HT-29 (cell line): ENCODE measurements around the gene FMOD. TPM values are rescaled to one million over a fixed set of nuclear protein-coding genes. Genes with fewer than 3 reads are reported as not detected.

Source experiments
- DNase-seq: peaks from one replicate; pipeline ENCODE4 v3.0.0-alpha.2; 2015; ENCODE audit warnings: low spot score
- total RNA-seq: library from RNA; depleted of rRNA; stranded (reverse); fragments of >200 nt; shearing (Covaris generic); gene quantifications from 2 replicates; pipeline ENCODE4 v1.2.3, GENCODE V29; 2014; rRNA removed

FMOD gene
- 0.10 TPM in 1 of 2 replicates, not detected in the other for total RNA-seq

DNA sequence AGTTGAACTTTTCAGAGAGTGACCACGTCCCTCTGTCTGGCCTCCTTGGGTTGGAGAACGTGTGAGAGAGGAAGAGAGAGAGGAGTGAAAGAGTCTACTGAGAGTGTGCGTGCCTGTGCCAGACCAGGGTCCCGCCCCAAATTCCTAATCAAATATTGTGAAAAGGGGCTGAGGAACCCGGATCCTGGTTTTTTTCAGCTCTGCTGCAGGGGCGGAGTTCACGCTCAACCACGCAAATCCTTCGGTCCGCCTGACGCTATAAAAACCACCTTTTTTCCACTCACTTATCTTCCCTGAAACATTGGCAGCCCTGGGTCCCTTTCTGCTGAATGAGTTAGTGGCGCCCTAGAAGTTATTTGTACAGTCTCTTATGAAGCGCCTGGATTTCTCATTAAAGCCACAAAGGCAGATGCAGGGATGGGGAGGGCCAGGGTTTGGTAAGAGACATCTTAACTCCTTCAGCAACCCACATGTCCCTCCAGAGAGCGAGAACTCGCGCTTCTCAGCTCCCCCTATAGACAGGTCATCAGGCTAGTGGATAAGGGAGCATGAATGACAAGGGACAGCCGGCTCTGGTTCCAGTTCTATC, at the start of gene FMOD:
TSS of gene FMOD (minus strand) at position 86 of the 589 bp plus-strand sequence. CDS start 2,852 bp downstream, outside the sequence.
- DNase-seq, result peak; percentile 25

DNA sequence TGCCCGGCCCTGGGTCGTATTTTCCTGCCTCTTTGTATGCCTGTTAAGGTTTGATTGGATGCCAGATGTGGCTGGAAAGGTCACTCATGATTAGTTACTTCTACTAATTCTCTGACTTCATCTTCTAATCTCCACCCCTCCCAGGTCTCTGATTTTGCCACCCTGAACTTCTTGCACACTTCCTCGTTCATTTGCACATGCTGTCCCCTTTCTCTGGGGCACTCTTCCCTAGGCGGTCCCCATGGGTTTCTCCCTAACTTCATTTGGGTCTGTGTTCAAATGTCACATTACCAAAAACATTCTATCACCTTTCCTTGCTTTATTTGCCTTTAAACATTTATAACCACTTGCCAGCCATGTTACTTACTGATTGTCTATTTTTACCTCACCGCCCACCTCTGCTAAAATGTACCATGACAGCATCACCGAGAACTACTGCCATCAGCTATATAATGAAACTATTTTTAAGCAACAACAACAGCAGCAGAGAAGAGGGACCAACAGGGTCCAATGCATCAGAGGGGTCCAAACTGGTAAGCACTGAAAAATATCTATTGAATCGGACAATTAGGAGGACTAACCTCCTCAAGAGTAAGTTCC, 45.8 kb upstream of the FMOD start:
- DNase-seq, result no peak

DNA sequence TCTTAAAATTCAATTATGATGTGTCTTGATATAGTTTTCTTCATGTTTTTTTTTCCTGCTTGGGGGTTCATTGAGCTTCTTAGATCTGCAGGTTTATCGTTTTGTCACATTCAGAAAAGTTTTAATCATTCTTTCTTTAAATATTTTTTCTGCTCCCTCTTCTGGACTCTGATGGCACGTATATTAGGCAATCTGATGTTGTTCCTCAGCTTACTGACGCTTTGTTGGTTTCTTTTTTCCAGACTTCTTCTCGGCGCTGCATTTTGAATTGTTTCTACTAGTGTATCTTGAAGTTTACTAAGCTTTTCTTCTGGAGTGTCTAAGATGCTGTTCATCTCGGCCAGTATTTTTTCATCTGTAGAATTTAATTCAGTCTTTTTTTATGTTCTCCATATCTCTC, 44.8 kb upstream of the FMOD start:
- no peak for DNase-seq

DNA sequence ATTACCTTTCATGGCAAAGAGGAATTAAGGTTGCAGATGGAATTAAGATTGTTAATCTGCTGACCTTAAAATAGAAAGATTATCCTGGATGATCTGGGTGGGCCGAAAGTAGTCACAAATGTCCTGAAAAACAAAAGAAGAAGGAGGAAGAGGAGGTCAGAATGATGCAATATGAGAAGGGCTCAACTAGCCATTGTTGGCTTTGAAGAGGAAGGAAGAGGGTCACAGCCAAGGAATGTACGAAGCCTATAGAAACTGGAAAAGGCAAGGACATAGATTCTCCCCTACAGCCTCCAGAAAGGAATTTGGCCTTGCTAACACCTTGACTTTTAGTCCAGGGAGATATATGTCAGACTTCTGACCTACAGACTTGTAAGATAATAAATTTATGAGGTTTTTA, 39.4 kb upstream of the FMOD start:
- DNase-seq, result no peak

DNA sequence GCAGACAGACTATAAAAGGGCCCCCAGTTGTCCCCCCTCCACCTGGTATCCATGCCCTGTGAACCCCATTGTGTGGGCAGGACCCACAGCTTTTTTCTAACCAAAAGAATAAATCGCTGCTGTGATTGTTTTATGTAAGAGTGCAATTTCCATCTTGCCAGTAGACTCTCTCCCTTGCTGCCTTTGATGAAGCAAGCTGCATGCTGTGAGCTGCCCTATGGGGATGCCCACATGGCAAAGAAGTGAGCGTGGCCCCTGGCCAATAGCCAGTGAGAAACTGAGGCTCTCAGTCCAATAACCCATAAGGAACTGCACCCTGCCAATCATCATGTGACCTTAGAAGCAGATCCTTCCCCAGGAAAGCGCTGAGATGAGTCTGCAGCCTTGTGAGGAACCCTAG, 37.8 kb upstream of the FMOD start:
- no peak for DNase-seq

DNA sequence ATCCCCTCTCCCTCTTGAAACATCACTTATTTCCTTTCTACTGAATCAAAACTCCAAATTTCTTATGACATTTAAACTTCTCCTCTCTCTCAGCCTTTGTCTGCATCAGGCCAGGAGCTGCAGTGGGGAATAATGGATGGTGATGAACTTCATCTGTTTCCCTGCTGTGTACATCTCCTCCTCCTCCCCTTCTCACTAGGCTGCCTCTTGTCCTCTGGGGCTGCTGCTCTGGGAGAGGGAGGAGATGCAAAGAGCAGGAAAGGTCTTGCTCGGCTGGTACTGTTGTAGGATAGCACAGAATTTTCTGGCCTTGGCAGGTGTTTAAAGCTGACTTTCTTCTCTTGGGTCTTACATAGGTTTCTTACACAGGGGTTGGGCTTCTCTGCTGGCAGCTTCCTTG, 31.1 kb upstream of the FMOD start:
- DNase-seq, result no peak

DNA sequence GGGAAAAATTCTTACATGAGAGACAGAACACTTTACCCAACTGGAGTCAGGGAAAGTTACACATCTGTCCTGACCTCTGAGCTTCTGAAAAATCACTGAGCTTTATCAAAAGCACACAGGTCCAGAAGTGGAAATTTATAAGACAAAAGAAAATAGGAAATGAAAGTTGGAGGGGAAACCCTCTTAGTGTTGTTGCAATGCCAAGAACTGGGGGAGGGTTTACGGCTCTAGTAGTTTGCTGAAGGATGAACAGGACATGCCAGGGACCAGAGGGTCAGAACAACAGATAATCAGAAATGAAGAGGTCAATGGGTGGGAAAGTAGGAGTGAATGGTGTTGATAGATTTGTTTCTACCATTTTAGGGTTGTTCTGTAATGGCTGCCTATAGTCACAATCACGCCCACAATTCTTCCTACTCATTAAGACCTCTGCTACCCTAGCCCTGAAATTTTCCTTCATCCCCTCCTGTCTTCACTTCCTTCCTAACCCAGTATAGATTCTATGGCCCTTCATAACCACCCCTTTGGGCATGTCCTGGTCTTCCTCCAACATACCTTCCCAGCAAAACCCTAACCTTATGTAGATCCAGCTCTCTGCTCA, 30.3 kb upstream of the FMOD start:
- no peak for DNase-seq

DNA sequence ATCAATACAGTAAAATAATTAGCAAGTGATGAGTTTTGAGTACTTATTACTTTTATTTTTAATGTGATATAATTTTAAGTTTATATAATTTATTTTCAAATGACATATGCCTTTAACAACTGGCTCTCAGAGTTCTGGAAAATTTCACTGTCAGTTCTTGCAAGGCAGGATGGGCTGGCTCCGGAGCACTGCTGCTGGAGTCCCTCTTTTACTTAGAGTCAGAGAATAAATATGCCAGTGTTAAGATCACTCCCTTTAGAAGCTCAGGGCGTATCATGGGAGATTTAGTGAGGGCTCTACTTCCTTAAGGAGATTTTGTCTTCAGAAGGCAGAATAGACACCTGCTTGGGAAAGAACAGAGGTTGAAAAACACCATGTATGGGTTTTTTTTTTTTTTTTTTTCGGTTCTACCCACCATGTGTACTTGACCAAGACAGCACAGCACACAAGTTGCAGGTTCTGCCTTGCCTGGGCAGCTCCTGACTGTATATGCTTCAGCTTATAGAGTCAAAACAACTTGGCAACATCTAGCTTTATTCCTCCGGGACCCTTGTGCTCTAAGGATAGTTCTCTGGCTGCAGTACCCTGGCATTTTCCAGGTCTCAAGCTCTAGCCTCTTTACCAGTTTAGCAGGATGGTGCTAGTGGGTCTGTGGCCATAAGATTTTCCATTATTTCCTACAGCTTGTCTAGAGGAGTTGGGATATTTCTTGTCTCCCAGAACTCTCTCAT, 29.7 kb upstream of the FMOD start:
- DNase-seq, result no peak

DNA sequence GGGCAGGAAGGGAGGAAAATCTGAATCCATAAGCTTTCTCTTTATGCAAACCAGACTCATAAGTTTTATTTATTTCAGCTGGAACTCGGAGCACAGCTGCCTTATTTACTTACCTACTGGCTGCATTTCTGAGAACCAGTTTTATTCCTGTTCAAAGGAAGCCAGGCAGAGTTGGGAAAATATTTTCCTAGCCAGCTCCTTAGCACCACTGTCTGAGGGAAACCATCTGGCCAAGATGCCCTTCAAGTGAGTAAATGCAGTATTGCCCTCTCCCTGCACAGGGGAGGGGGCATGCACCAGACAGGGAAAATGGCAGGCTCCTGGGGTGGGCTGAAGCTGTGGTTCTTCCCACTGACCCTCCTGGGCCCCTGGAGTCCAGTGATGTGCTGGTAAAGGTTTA, 28.9 kb upstream of the FMOD start:
- no peak for DNase-seq

DNA sequence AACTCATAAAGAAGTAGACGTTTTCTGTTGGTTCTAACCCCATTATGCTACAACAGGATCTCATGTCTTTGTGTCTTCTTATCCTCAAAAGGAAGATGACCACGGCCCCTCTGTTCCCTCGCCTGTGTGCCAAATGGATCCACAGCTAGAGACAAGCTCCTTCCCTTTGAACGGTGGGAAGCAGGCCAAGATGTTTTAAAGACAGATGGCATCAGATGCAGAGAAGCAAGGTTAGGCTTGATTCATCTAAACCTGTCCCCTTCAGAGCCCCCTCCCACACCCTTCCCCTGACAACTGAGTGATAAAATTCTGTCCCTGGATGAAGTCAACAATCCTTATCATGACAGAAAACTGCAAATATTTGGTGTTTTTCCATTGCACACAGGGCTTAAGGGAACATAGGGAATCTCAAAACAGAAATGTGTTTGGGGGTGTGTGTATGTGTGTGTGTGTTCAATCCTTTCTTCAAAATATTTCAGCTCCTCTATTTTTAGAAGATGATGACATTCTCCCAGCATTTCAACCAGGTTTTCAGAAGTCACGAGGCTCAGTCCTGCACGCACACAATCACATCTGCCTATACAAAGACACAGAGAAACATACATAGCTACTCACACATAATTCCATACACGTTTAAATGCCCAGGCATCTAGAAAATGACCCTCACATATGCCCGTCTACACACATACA, 27.8 kb upstream of the FMOD start:
- no peak for DNase-seq

DNA sequence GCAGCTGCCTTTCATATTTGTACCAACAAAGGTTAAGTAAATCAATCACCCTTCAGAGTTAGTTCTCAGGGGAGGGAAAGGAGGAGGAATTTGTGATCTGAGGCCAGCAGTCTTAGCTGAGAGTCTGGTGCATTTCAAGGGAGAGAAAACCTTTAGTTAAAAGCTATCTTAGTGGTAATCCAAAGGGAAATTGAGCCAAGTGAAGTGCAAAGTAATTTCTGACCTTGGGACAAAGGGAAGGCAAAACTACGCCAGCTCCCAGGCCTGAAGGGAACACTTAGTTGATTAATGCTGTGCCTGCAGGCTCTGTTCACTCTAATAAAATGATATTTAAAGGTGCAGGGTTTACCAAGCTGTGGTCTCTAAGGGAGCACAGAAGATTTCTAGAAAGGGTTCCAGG, 23.1 kb upstream of the FMOD start:
- DNase-seq, result no peak

DNA sequence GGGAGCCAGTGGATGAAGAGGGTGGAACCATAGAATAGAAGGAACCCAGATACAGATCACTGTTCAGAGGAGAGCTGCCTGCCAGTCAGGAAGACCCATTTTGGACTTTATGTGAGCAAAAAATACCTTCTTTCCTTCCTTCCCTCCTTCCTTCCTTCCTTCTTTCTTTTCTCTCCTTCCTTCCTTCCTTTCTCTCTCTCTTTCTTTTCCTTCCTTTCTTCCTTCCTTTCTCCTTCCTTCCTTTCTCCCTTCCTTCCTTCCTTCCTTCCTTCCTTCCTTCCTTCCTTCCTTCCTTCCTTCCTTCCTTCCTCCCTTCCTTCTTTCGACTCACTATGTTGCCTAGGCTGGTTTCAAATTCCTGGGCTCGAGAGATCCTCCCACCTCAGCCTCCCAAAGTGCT, 22.1 kb upstream of the FMOD start:
- no peak for DNase-seq

DNA sequence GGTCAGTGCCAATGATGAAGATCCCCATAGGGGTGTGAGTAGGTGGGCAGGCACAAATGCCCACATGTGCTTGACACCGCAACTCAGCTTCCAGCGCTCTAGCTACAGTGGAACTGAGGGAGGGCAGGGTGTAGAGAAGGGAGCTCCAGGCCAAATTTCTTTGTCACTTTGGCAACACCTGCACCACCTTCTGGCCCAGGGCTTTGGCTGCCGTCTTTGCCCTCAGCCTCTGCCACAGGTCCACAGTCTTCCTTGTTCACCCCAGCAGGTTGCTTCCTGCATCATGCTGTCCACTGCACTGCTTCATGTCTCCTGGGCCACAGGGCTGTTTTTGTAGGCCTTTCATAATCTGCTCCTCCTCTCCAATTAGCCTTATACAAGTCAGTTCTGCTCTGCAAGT, 20.4 kb upstream of the FMOD start:
- no peak for DNase-seq

DNA sequence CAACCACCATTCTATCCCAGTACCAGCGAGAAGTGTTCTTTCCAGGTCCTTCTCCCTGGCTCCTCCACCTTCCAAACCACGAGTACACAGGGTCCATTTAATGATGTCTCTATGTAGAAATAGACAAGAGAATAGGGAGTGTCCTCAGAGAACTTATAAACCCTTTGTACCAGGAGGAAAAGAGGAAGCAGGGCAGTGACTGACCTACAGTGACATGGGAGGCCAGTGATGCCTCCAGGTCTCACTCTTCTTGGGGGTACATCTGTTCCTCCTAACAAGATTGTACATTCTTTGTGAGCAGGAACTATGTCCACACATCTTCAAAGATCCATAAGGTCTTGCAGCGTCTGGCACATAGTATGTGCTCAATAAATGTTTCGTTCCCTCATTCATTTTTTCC, 18.7 kb upstream of the FMOD start:
- DNase-seq, result no peak

DNA sequence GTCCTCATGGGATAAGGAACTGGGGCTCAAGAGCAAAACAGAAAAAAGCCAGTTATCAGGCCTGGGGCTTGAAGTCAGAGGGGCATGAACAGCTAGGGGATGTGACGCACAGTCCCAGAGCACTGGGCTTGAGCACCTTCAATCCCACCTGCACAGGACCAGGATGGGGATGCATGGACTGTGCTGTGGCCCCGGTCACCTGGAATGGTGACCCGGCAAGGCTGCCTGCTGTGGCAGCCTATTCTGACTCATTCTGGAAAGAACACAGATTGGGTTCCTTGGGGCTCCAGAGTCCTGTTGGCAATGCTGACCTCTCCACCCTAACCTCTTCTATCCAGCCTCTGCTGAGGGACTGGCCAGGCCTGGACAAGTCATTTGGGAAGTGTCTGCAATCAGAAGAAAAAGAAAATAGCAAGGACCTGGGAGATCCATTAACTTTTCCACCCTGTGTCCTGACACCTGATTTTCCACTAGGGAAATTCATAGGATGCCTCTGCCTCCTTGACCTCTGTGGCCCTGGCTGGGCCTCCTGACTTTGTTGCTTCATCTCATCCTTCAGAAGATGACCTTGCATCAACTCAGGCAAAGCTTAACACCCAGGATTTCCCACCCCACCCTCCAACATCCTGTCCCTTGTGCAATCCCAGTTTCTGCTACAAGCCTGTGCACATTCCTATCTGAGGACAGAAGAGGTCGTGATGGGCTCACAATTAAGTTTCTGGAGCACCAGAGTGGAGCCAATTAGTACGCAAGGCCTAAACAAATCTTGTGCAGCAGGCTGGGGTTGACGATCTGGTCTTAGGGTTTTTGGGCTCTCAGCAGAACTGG, 17.9 kb upstream of the FMOD start:
- DNase-seq, result peak; percentile 5

DNA sequence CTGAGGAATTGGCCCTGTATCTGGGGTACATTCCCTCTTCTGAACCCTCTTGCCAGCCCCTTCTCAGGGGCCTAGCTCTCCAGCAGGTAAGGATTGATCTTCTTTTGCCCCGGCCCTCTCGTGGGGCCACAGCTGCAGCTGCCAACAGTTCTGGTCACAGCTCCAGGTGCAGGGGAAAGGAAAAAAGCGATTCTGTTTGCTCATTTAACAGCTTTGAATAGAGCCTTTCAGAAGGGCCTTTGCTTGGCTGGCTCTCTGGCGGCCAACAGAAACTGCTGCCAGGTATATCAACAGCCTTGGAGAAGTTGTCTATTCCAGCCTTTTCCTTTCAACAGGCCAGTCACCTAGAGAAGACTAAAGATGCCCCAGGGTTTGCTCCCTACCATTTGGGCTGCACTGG, 16.1 kb upstream of the FMOD start:
- no peak for DNase-seq

DNA sequence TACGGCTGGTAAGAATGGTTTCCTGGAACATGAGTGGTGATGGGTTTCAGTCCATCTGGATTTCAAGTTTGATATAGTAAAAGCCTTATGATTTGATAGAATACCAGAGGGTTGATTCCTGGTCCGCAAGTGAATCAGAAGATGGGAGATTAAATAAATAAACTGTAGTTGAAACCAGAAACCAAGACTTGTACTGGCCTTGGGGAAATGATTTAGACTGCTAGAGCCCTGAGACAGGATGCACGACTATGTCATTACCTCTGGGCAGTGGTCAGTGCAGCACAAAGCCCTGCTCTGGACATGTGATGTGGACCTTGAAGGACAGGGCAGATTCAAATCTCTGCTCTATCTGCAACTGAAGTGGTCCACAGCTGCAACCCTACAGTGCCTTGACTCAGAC, 15.6 kb upstream of the FMOD start:
- no peak for DNase-seq

DNA sequence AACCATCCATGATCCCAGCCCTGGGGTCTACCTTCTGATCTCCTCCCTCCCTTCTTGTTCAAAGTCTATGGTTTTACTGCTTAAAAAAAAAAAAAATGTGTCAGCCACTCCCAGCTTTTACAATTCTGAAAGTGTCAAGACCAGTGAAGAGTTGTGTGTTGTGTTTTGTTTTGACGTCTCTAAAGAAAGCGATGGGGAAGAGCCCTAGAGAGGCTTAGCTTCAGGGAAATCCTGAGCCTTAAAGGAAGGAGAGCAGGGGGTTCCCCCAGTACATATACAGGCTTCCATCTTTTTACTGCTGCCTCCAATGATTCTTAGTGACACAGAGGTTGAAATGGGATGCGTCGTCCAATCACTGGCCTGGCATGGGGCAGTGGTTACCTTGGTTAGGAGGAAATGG, 13.9 kb upstream of the FMOD start:
- no peak for DNase-seq

DNA sequence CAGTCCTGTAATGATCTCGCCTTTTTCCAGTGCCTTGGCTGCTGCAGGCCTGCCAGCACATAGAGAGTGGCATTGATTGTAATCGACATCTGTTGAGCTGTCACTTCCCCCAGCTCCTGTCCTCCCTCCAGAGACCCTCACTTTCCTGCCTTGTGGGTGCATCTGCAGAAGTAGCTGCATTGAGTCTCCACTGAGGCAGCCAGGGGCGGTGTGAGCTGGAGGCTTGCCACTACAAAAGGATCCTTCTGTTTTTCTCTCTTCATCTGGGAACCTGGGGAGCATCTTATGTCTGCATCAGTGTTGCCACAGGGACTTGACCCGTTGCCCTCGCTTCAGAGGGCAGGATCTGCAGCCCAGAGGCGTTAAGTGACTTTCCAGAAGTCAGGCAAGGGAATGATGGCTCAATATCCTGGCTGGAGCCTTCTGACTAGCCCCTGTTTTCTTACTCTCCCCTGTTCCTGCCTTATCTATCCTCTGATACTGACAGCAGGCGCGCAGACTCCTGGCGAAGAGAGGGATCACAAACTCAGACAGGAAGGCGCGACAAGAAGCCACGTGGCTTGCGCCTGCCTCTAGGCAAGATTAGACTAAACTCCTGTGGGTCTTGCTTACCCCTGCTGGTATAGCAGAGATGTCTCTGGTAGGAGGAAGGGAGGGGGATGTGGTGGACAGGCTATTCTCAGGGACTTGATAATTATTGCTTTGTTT, 13.3 kb upstream of the FMOD start:
- DNase-seq, result no peak

DNA sequence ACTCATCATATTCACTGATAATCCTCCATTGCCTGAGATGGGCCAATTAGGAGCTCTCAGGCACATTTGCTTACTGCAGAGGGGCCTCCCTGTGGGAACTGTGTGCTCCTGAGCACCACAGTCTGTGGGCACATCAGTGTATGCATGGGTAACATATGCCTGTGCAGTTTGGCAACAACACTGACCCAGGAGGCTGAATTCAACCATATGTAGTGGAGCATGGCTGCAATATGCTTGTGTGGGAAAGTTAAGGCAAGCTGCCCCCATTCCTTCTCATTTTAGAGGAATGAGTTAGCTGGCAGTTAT, 11.8 kb upstream of the FMOD start:
- no peak for DNase-seq
